HepG2 (cell line): ENCODE results near the gene SYNPR. TPM values are rescaled to one million over a fixed set of nuclear protein-coding genes. Genes with fewer than 3 reads are reported as not detected.

ENCODE experiments used
- ATAC-seq: fragments of 200-7000 bp; cut with Tn5 transposase; 3 replicates; pipeline ENCODE4 v1.9.1; 2020; ENCODE audit warnings: mild to moderate bottlenecking, moderate library complexity
- BruUV-seq: library from RNA; stranded (reverse); fragments of 400-500 nt; replicated peaks from 2 replicates; lab custom pipeline; 2021; lab: Mats Ljungman, UMichigan
- CTCF ChIA-PET: fragments of 300-600 bp; formaldehyde crosslinking; extraction: SDS; loops from one replicate; lab custom pipeline; 2021; ENCODE audit warnings: low total read pairs, inconsistent platforms, low intra/inter-chr PET ratio; lab: Yijun Ruan, JAX
- POLR2A ChIA-PET: fragments of 350-600 bp; sonication (Branson Sonifier 250); formaldehyde crosslinking; loops from one replicate; lab custom pipeline; 2020; ENCODE audit warnings: antibody characterized with exemption, inconsistent platforms; lab: Yijun Ruan, JAX
- DNase-seq: peaks from one replicate; pipeline ENCODE4 v3.0.0-alpha.2; 2015; ENCODE audit warnings: low spot score
- FAIRE-seq: peaks from 3 replicates; lab custom pipeline; 2011; peaks lifted over from hg19 to GRCh38; lab: Jason Lieb, UNC
- H2AFZ ChIP-seq: one replicate; pipeline ENCODE4 v1.6.1; 2011; ENCODE audit warnings: low read length, inconsistent platforms
- H3K27ac ChIP-seq: fragments of 300-600 bp; 3 replicates; pipeline ENCODE4 v1.8.0; 2011; ENCODE audit warnings: mixed run types, mild to moderate bottlenecking, mixed read lengths, low read length, inconsistent platforms; ENCODE audit not compliant: insufficient read depth; ENCODE audit errors: extremely low read length
- H3K27me3 ChIP-seq, 2 experiments: fragments of 200-600 bp in 1 of 2; 2 replicates in 1 of 2; 3 replicates in 1 of 2; pipeline versions ENCODE4 v1.6.0 to v1.8.0; 2011; ENCODE audit warnings: low read length in 2 of 2, mild to moderate bottlenecking in 2 of 2, moderate library complexity in 2 of 2, inconsistent platforms in 1 of 2; ENCODE audit not compliant: insufficient read depth in 2 of 2, control insufficient read depth in 1 of 2
- H3K36me3 ChIP-seq, 2 experiments: fragments of 200-600 bp in 1 of 2; replicated peaks in 1 of 2; 2 replicates in 1 of 2; 3 replicates in 1 of 2; pipeline versions ENCODE4 v1.5.1 to v1.8.0; 2011; ENCODE audit warnings: low read length in 2 of 2, inconsistent platforms in 1 of 2; ENCODE audit not compliant: insufficient read depth in 2 of 2, control insufficient read depth in 1 of 2
- H3K4me1 ChIP-seq: 2 replicates; pipeline ENCODE4 v1.5.1; 2012; ENCODE audit warnings: low read length, inconsistent platforms; ENCODE audit not compliant: insufficient read depth
- H3K4me2 ChIP-seq: 2 replicates; pipeline ENCODE4 v1.6.0; 2011; ENCODE audit warnings: low read depth, low read length, inconsistent platforms
- H3K4me3 ChIP-seq, 3 experiments: fragments of 200-600 bp in 1 of 3; sonication (generic), shearing (Covaris generic) in 1 of 3; replicated peaks in 1 of 3; 2 replicates each; pipeline ENCODE4 v1.5.1; 2011 to 2016; ENCODE audit warnings: low read length in 3 of 3, inconsistent platforms in 2 of 3, low read depth in 2 of 3, mild to moderate bottlenecking in 2 of 3, control low read depth in 1 of 3, mixed read lengths in 1 of 3; ENCODE audit not compliant: insufficient read depth in 1 of 3
- H3K79me2 ChIP-seq: one replicate; pipeline ENCODE4 v1.6.1; 2011; ENCODE audit warnings: low read length, inconsistent platforms; ENCODE audit not compliant: insufficient read depth
- H3K9ac ChIP-seq: 2 replicates; pipeline ENCODE4 v1.6.0; 2011; ENCODE audit warnings: mild to moderate bottlenecking, low read depth, low read length, inconsistent platforms; ENCODE audit not compliant: insufficient read depth
- H3K9me3 ChIP-seq: 2 replicates; pipeline ENCODE4 v1.5.1; 2012; ENCODE audit warnings: mild to moderate bottlenecking, low read length
- H4K20me1 ChIP-seq: 2 replicates; pipeline ENCODE4 v1.6.0; 2011; ENCODE audit warnings: inconsistent platforms, mild to moderate bottlenecking, low read length, moderate library complexity; ENCODE audit not compliant: insufficient read depth
- BRD4 ChIP-seq: sonication (generic); formaldehyde crosslinking; IDR thresholded peaks from 2 replicates; pipeline ENCODE4 v1.4.0; 2020; ENCODE audit warnings: missing genetic modification reagents
- KLF6 ChIP-seq: IDR thresholded peaks from 2 replicates; pipeline ENCODE4 v1.8.0; 2016; ENCODE audit warnings: missing biosample characterization, missing genetic modification reagents
- ZBTB8A ChIP-seq: sonication (generic); formaldehyde crosslinking; IDR thresholded peaks from 2 replicates; pipeline ENCODE4 v1.4.0; 2020; ENCODE audit warnings: mild to moderate bottlenecking, low read depth, missing genetic modification reagents, borderline replicate concordance
- ZSCAN20 ChIP-seq: sonication (generic); formaldehyde crosslinking; IDR thresholded peaks from 2 replicates; pipeline ENCODE4 v1.4.0; 2020; ENCODE audit warnings: missing genetic modification reagents, mild to moderate bottlenecking, borderline replicate concordance
- WGBS: methylation state at CpG from one replicate; pipeline ENCODE4 v1.1.6; 2017; ENCODE audit warnings: low lambda C conversion rate; 5-methylcytosine and 5-hydroxymethylcytosine counted together
- in situ Hi-C: cut with HindIII; loops from 2 replicates; pipeline ENCODE4 v1.10.0; 2017; ENCODE audit warnings: low pct_unique_long_range_greater_than_20kb; ENCODE audit not compliant: extremely low pct_ligation_motif_present
- intact Hi-C: fragments of 100-400 bp; cut with micrococcal nuclease; formaldehyde crosslinking; loops from one replicate; pipeline ENCODE4 v1.10.0; 2022; ENCODE audit not compliant: unreplicated experiment
- polyA plus RNA-seq, 8 experiments: library from polyadenylated mRNA; depleted of rRNA in 3 of 8; stranded (reverse) in 7 of 8; unstranded in 1 of 8; fragments of >200 nt; fragmentation: Illumina TruSeq in 4 of 8; extraction: Trizol in 4 of 8; gene quantifications; 2 replicates each; pipeline versions ENCODE4 v1.2.1 to v1.2.3, GENCODE V29; 2011 to 2016; ENCODE audit warnings: low read depth in 4 of 8, missing spikeins in 1 of 8, mixed read lengths in 1 of 8; ENCODE audit not compliant: insufficient read depth in 1 of 8
- total RNA-seq, 5 experiments: library from RNA; depleted of rRNA; stranded (reverse); fragments of >200 nt; fragmentation: Illumina TruSeq; extraction: Trizol; gene quantifications; 2 replicates each; pipeline ENCODE4 v1.2.3, GENCODE V29; 2016; ENCODE audit warnings: low read depth in 1 of 5
- TF ChIP-seq, protein P1 (sequence below): sonication (generic); formaldehyde crosslinking; IDR thresholded peaks from 2 replicates; pipeline ENCODE4 v1.5.0; 2020; ENCODE audit warnings: missing genetic modification reagents
- TF ChIP-seq, protein P2 (sequence below): IDR thresholded peaks from 2 replicates; pipeline ENCODE4 v1.6.1; 2016; ENCODE audit warnings: low read depth
- TF ChIP-seq, protein P3 (sequence below): sonication (generic); formaldehyde crosslinking; IDR thresholded peaks from 2 replicates; pipeline ENCODE4 v1.5.0; 2020; ENCODE audit warnings: missing genetic modification reagents

The SYNPR gene
- total and polyA plus RNA-seq, 2 of the 13 experiments (the other 11 are each of a cell fraction or from before 2014, with no cell fraction given), result 0.04 TPM; not detected in 1

DNA sequence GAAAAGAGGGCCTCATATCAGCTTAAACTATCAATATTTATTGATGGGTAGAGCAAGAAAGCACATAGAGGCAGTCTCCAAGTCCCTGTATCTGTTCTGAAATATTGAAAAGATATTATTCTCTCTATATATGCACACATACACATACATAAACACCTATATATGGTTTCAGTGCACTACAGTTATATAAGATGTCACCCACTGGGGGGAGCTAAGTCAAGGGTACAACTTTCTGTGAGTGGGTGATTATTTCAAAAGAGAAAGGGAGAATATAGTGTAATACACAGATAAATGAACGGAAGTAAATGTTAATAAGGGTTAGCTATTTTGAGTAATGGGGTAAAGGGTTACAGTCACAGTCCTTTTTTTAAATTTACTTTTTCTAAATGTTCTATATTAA lies 383.1 kb downstream of the SYNPR start (continued):
- TF ChIP-seq, protein P1, sequence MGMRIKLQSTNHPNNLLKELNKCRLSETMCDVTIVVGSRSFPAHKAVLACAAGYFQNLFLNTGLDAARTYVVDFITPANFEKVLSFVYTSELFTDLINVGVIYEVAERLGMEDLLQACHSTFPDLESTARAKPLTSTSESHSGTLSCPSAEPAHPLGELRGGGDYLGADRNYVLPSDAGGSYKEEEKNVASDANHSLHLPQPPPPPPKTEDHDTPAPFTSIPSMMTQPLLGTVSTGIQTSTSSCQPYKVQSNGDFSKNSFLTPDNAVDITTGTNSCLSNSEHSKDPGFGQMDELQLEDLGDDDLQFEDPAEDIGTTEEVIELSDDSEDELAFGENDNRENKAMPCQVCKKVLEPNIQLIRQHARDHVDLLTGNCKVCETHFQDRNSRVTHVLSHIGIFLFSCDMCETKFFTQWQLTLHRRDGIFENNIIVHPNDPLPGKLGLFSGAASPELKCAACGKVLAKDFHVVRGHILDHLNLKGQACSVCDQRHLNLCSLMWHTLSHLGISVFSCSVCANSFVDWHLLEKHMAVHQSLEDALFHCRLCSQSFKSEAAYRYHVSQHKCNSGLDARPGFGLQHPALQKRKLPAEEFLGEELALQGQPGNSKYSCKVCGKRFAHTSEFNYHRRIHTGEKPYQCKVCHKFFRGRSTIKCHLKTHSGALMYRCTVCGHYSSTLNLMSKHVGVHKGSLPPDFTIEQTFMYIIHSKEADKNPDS, result no peak
- TF ChIP-seq ZBTB8A, result no peak

DNA sequence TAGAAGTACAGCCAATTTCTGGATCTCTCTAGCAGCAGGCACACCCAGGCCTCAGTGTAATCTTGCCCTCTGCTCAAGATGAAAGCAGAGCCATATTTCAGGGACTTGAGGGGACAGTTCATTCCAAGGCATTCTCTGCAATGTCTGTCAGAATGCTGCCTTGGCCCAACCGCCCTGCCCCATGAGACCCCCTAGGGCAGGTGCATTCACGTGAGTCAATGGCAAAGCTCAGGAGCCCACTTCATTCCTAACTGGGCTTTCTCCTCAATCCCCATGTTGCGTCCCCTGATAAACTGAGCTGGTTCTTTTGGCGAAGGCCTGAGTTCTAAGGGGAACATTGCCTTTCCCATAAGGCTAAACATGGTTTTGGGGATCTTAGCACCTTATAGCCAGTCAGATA lies 383.9 kb downstream of the SYNPR start:
- H3K9ac ChIP-seq, result no peak overlapping the region
- H3K27ac ChIP-seq, result no peak overlapping the region
- FAIRE-seq, result no peak
- no peaks in the 10 kb centered on the region for H4K20me1 ChIP-seq
- no peak overlapping the region for H3K4me2 ChIP-seq
- no peak overlapping the region for H2AFZ ChIP-seq
- no peaks in the 10 kb centered on the region for H3K36me3 ChIP-seq
- WGBS, result 13% methylated on average over 3 of the region's 4 CpGs
- intact Hi-C loops (loop anchor here (10.0 kb wide), 1 partner anchor 307 kb away; no protein-coding TSS in a partner anchor), in situ Hi-C loops (no loop called here)
- TF ChIP-seq ZSCAN20 (no peak), BRD4 (CRISPR knock-in tag) (no peak), KLF6 (CRISPR knock-in tag) (no peak)
- TF ChIP-seq, protein P2, sequence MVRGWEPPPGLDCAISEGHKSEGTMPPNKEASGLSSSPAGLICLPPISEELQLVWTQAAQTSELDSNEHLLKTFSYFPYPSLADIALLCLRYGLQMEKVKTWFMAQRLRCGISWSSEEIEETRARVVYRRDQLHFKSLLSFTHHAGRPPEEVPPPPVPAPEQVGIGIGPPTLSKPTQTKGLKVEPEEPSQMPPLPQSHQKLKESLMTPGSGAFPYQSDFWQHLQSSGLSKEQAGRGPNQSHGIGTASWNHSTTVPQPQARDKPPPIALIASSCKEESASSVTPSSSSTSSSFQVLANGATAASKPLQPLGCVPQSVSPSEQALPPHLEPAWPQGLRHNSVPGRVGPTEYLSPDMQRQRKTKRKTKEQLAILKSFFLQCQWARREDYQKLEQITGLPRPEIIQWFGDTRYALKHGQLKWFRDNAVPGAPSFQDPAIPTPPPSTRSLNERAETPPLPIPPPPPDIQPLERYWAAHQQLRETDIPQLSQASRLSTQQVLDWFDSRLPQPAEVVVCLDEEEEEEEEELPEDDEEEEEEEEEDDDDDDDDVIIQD (CRISPR knock-in tag), result no peak
- TF ChIP-seq, protein P3, sequence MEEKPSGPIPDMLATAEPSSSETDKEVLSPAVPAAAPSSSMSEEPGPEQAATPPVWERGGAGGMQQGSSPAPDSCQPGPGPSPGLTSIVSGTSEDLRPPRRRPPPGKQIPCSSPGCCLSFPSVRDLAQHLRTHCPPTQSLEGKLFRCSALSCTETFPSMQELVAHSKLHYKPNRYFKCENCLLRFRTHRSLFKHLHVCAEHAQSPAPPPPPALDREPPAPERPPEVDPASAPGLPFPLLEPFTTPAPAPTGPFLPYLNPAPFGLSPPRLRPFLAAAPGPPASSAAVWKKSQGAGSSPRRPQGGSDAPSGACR (CRISPR knock-in tag), result no peak
- ChIA-PET CTCF (no interaction called here), POLR2A (no interaction called here)
- H3K27me3 ChIP-seq, result no peaks in the 10 kb centered on the region
- no peak overlapping the region for H3K4me3 ChIP-seq
- no peaks in the 10 kb centered on the region for H3K9me3 ChIP-seq
- DNase-seq, result no peak
- ATAC-seq, result no peak
- H3K4me1 ChIP-seq, result no peaks in the 10 kb centered on the region
- H3K79me2 ChIP-seq, result no peaks in the 10 kb centered on the region
- no TSS peak for BruUV-seq
